ENCODE results near the gene KCNJ6. TPM values are rescaled to one million over a fixed set of nuclear protein-coding genes. Genes with fewer than 3 reads are reported as not detected.

KCNJ6 gene
- total and polyA plus RNA-seq, 2 of the 8 experiments (the other 6 are each of a cell fraction or from before 2014, with no cell fraction given), result 0.51 to 1.2 TPM

- no peaks in the 10 kb centered on the region for H3K27me3 ChIP-seq (replicated peaks in 1 of 4; ENCODE audit: control insufficient read depth in 3 of 4, extremely low read depth in 1 of 4, insufficient read depth in 3 of 4, low read length in 3 of 4)
- 86% methylated on average over 5 of the region's 5 CpGs; no CpG with 5 or more reads in 1 of the 2 experiments for WGBS, 2 experiments (ENCODE audit: extremely low coverage in 1 of 2, insufficient coverage in 1 of 2, insufficient read length in 1 of 2, insufficient replicate concordance in 2 of 2, low coverage in 1 of 2, low lambda C conversion rate in 2 of 2, missing lambda C conversion rate in 1 of 2)
- no peak overlapping the region for H4K8ac ChIP-seq (ENCODE audit: extremely low read depth, insufficient read depth, low read length)
- H4K91ac ChIP-seq (replicated peaks; ENCODE audit: insufficient read length, low read length), result no peak overlapping the region
- no peak overlapping the region for H2AK5ac ChIP-seq (ENCODE audit: low read depth, low read length)
- no peaks in the 10 kb centered on the region; a peak in 1 of 8 replicates for H3K36me3 ChIP-seq (ENCODE audit: control insufficient read depth in 2 of 4, insufficient read depth in 4 of 4, low read length in 3 of 4)
- H3K23me2 ChIP-seq (ENCODE audit: low read depth, low read length), result peaks cover 8% of the 10 kb centered on the region; the same call in 1 of the 2 replicates
- H3K79me2 ChIP-seq (ENCODE audit: control insufficient read depth in 1 of 2, insufficient read depth in 2 of 2, low read length in 2 of 2), result no peaks in the 10 kb centered on the region
- no peak overlapping the region for H3K4ac ChIP-seq (replicated peaks; ENCODE audit: insufficient read length, low read depth, low read length)
- H3K27ac ChIP-seq (ENCODE audit: low read depth, low read length), result no peak overlapping the region
- no peak overlapping the region for H2BK12ac ChIP-seq (ENCODE audit: low read depth, low read length)
- H4K5ac ChIP-seq (ENCODE audit: insufficient read length, low read depth, low read length), result no peak overlapping the region
- no peak overlapping the region for H2BK5ac ChIP-seq (ENCODE audit: low read depth, low read length)
- no peak overlapping the region for H3K4me2 ChIP-seq (ENCODE audit: insufficient read depth in 1 of 2, low read depth in 2 of 2, low read length in 2 of 2)
- ChIA-PET POLR2A (ENCODE audit: partially characterized antibody) (no interaction called here), CTCF (ENCODE audit: partially characterized antibody) (interaction anchor here (0.6 to 2.4 kb wide), 4 partner anchors 21 to 393 kb away, joined by 3 to 10 read pairs (median 4); partner anchors contain the start of gene KCNJ6)
- H2AFZ ChIP-seq (ENCODE audit: low read length), result no peak overlapping the region
- H2BK15ac ChIP-seq (ENCODE audit: low read length), result no peak overlapping the region
- H3K4me1 ChIP-seq (replicated peaks in 1 of 4; ENCODE audit: control insufficient read depth in 3 of 4, insufficient read depth in 4 of 4, low read length in 3 of 4), result peaks cover 0 to 2% (median 0%) of the 10 kb centered on the region in 4 experiments; a peak in 1 of 7 replicates
- H2BK20ac ChIP-seq (ENCODE audit: low read length), result no peak overlapping the region
- no peak overlapping the region for H3K18ac ChIP-seq (ENCODE audit: extremely low read depth, low read length)
- no peak overlapping the region for H3K9ac ChIP-seq (replicated peaks in 1 of 4; ENCODE audit: extremely low read depth in 1 of 4, low read depth in 3 of 4, low read length in 3 of 4)
- H3K79me1 ChIP-seq (ENCODE audit: low read depth, low read length), result peaks cover 2% of the 10 kb centered on the region; the same call in 1 of the 2 replicates
- no peak overlapping the region for H3K4me3 ChIP-seq (ENCODE audit: extremely low read depth in 1 of 4, insufficient read depth in 2 of 4, low read depth in 3 of 4, low read length in 4 of 4)
- DNase-seq (ENCODE audit: low read depth in 1 of 2, low spot score in 2 of 2) (no peak), FAIRE-seq (no peak)
- peaks cover 0 to 7% of the 10 kb centered on the region in 2 experiments for H4K20me1 ChIP-seq (replicated peaks in 1 of 2; ENCODE audit: control insufficient read depth in 1 of 2, insufficient read depth in 2 of 2, low read length in 2 of 2)
- H3K9me3 ChIP-seq (ENCODE audit: insufficient read depth in 2 of 2, low read depth in 1 of 2, low read length in 1 of 2), result peaks cover 12 to 13% of the 10 kb centered on the region in 2 experiments; a peak in 3 of 4 replicates
- H2BK120ac ChIP-seq (replicated peaks; ENCODE audit: low read depth, low read length), result no peak overlapping the region
- H3K23ac ChIP-seq (ENCODE audit: insufficient read length), result no peak overlapping the region
- no peak overlapping the region for H3K14ac ChIP-seq (ENCODE audit: insufficient read length)
- TF ChIP-seq CHD1 (IDR thresholded peaks at IDR 0.05; ENCODE audit: low read depth, low read length) (no peak), CHD2 (IDR thresholded peaks at IDR 0.05; ENCODE audit: low read length) (no peak), SIN3A (conservative IDR thresholded peaks at IDR 0.05 in 1 of 2, IDR thresholded peaks at IDR 0.05 in 1 of 2; ENCODE audit: low read depth in 1 of 2, low read length in 2 of 2) (no peak), TAF7 (optimal IDR thresholded peaks at IDR 0.05; ENCODE audit: borderline replicate concordance, low read depth, low read length) (no peak), POU5F1 (IDR thresholded peaks at IDR 0.05; ENCODE audit: low read depth, low read length) (no peak), JUND (IDR thresholded peaks at IDR 0.05; ENCODE audit: low read length) (no peak), RBBP5 (IDR thresholded peaks at IDR 0.05; ENCODE audit: borderline replicate concordance, low read depth, low read length) (no peak)
- no peak overlapping the region for H3K56ac ChIP-seq (replicated peaks; ENCODE audit: insufficient read length, low read depth, low read length)
Observed at GRCh38 chr21:37765221-37765900, 150.9 kb downstream of the KCNJ6 start.
